NB4 (cell line): ENCODE measurements around the gene LCN6.

Experiments
- POLR2A ChIP-seq: IDR thresholded peaks from 2 replicates; pipeline ENCODE4 v1.6.1; 2011; ENCODE audit warnings: mild to moderate bottlenecking; ENCODE audit not compliant: insufficient read length; ENCODE audit errors: extremely low read depth
- TF ChIP-seq, protein P1 (sequence below): IDR thresholded peaks from one replicate; pipeline ENCODE4 v1.5.1; 2012; ENCODE audit warnings: low read depth, low read length
- TF ChIP-seq, protein P2 (sequence below): IDR thresholded peaks from 2 replicates; pipeline ENCODE4 v1.6.1; 2011; ENCODE audit warnings: low read depth, low read length

DNA sequence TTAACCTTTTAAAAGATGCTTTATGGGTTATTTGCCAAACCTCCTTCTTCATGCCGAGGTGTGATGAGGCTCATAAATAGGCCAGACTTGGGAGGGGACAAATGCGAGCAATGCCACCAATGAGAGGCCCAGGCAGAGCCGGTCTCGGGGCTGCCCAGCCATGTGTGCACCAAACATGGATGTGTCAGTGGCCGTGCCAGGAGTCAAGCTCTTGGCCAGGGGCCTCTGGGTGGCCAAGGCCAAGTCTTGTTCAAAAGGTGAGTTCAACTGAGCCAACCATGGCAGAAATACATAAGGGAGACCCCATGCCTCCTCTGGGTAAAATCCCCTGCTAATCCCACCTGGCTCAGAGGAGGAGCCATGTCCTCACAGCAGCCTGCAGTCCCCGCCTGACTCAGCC, 26.9 kb upstream of the LCN6 start:
- TF ChIP-seq, protein P1, sequence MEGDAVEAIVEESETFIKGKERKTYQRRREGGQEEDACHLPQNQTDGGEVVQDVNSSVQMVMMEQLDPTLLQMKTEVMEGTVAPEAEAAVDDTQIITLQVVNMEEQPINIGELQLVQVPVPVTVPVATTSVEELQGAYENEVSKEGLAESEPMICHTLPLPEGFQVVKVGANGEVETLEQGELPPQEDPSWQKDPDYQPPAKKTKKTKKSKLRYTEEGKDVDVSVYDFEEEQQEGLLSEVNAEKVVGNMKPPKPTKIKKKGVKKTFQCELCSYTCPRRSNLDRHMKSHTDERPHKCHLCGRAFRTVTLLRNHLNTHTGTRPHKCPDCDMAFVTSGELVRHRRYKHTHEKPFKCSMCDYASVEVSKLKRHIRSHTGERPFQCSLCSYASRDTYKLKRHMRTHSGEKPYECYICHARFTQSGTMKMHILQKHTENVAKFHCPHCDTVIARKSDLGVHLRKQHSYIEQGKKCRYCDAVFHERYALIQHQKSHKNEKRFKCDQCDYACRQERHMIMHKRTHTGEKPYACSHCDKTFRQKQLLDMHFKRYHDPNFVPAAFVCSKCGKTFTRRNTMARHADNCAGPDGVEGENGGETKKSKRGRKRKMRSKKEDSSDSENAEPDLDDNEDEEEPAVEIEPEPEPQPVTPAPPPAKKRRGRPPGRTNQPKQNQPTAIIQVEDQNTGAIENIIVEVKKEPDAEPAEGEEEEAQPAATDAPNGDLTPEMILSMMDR: no peak
- TF ChIP-seq, protein P2, sequence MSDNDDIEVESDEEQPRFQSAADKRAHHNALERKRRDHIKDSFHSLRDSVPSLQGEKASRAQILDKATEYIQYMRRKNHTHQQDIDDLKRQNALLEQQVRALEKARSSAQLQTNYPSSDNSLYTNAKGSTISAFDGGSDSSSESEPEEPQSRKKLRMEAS: no peak
- no peak for TF ChIP-seq POLR2A
